Fibroblast of lung (primary cell): ENCODE results near the gene MIOS. TPM values are rescaled to one million over a fixed set of nuclear protein-coding genes. Genes with fewer than 3 reads are reported as not detected.

Experiments
- DNase-seq, 2 donors: peaks; one replicate each; pipeline versions ENCODE4 v3.0.0 to v3.0.0-alpha.2; 2010; ENCODE audit warnings: low read depth in 2 of 2
- H2AFZ ChIP-seq: 2 replicates; pipeline ENCODE4 v1.5.1; 2012; ENCODE audit warnings: low read length, control low read depth, inconsistent platforms
- H3K27ac ChIP-seq: 2 replicates; pipeline ENCODE4 v1.5.1; 2011; ENCODE audit warnings: low read length, control low read depth; ENCODE audit not compliant: insufficient read depth
- H3K27me3 ChIP-seq: 2 replicates; pipeline ENCODE4 v1.5.1; 2011; ENCODE audit warnings: mild to moderate bottlenecking, low read length; ENCODE audit not compliant: control insufficient read depth, insufficient read depth
- H3K36me3 ChIP-seq: 2 replicates; pipeline ENCODE4 v1.5.1; 2011; ENCODE audit warnings: low read length; ENCODE audit not compliant: control insufficient read depth, insufficient read depth
- H3K4me1 ChIP-seq: 2 replicates; pipeline ENCODE4 v1.5.1; 2011; ENCODE audit warnings: low read length; ENCODE audit not compliant: control insufficient read depth, insufficient read depth; ENCODE audit errors: extremely low read depth
- H3K4me2 ChIP-seq: 2 replicates; pipeline ENCODE4 v1.5.1; 2011; ENCODE audit warnings: low read length, control low read depth; ENCODE audit not compliant: insufficient read depth; ENCODE audit errors: extremely low read depth
- H3K4me3 ChIP-seq, 4 experiments: fragments of 200-600 bp in 1 of 4; sonication (generic) in 1 of 4; replicated peaks in 1 of 4; 2 replicates each; pipeline ENCODE4 v1.5.1; 2011 to 2016; ENCODE audit warnings: low read length in 4 of 4, low read depth in 3 of 4, mild to moderate bottlenecking in 3 of 4, control low read depth in 2 of 4, inconsistent platforms in 1 of 4, mixed read lengths in 1 of 4; ENCODE audit not compliant: insufficient read depth in 1 of 4; ENCODE audit errors: control extremely low read depth in 1 of 4
- H3K79me2 ChIP-seq: 2 replicates; pipeline ENCODE4 v1.5.1; 2012; ENCODE audit warnings: mild to moderate bottlenecking, low read length, inconsistent platforms; ENCODE audit not compliant: control insufficient read depth, insufficient read depth
- H3K9ac ChIP-seq: 2 replicates; pipeline ENCODE4 v1.5.1; 2011; ENCODE audit warnings: mild to moderate bottlenecking, low read length, control low read depth; ENCODE audit not compliant: insufficient read depth
- H3K9me3 ChIP-seq: 2 replicates; pipeline ENCODE4 v1.5.1; 2012; ENCODE audit warnings: low read depth, low read length; ENCODE audit not compliant: control insufficient read depth, insufficient read depth
- H4K20me1 ChIP-seq: 2 replicates; pipeline ENCODE4 v1.5.1; 2011; ENCODE audit warnings: low read length; ENCODE audit not compliant: control insufficient read depth, insufficient read depth; ENCODE audit errors: extremely low read depth
- EZH2 ChIP-seq: IDR thresholded peaks from 2 replicates; pipeline ENCODE4 v1.5.1; 2012; ENCODE audit warnings: low read length, control low read depth, mild to moderate bottlenecking; ENCODE audit errors: missing control alignments
- polyA plus RNA-seq, 2 donors: library from polyadenylated mRNA; depleted of rRNA in 1 of 2; stranded (reverse) in 1 of 2; unstranded in 1 of 2; fragments of >200 nt; gene quantifications; 2 replicates each; pipeline ENCODE4 v1.2.1, GENCODE V29; 2011 to 2012; ENCODE audit warnings: missing spikeins in 1 of 2
- total RNA-seq: library from RNA; depleted of rRNA; stranded (reverse); fragments of >200 nt; gene quantifications from 2 replicates; pipeline ENCODE4 v1.2.1, GENCODE V29; 2014
- TF ChIP-seq, protein P1 (sequence below), 2 donors: IDR thresholded peaks in 1 of 2; conservative IDR thresholded peaks in 1 of 2; 1 replicate in 1 of 2; 2 replicates in 1 of 2; pipeline ENCODE4 v1.5.1; 2011 to 2012; ENCODE audit warnings: low read length in 2 of 2, control low read depth in 1 of 2, inconsistent platforms in 1 of 2, low read depth in 1 of 2, mild to moderate bottlenecking in 1 of 2

Gene MIOS
- total and polyA plus RNA-seq, 2 donors (not counting 1 experiment from before 2014, with no cell fraction given) = 16.4 to 30.9 TPM

DNA sequence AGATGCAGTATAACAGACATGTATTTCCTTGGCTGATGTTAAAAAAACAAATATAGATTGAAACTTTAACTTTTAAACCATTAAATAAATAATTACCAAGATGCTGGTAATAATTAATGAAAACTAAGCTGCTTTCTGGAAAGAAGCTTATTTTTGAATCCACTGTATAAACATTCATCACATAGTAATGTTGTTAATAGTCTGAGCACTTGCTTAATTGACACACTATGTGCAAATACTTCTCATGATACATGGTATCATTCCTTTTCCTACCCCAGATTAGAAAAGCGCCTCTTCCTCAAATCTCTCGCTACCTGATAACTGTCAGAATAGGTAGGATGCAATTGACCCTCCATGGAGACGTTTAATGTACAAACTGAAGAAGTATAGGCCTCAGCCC is 16.0 kb upstream of the MIOS start:
- no peak overlapping the region for H3K4me2 ChIP-seq
- no peak overlapping the region for H2AFZ ChIP-seq
- H3K9me3 ChIP-seq = no peaks in the 10 kb centered on the region
- no peak for DNase-seq
- H3K27ac ChIP-seq = no peak overlapping the region
- H3K9ac ChIP-seq = no peak overlapping the region
- no peaks in the 10 kb centered on the region for H3K36me3 ChIP-seq
- no peaks in the 10 kb centered on the region for H3K4me1 ChIP-seq
- H3K27me3 ChIP-seq = no peaks in the 10 kb centered on the region
- H3K4me3 ChIP-seq = no peak overlapping the region
- TF ChIP-seq, protein P1, sequence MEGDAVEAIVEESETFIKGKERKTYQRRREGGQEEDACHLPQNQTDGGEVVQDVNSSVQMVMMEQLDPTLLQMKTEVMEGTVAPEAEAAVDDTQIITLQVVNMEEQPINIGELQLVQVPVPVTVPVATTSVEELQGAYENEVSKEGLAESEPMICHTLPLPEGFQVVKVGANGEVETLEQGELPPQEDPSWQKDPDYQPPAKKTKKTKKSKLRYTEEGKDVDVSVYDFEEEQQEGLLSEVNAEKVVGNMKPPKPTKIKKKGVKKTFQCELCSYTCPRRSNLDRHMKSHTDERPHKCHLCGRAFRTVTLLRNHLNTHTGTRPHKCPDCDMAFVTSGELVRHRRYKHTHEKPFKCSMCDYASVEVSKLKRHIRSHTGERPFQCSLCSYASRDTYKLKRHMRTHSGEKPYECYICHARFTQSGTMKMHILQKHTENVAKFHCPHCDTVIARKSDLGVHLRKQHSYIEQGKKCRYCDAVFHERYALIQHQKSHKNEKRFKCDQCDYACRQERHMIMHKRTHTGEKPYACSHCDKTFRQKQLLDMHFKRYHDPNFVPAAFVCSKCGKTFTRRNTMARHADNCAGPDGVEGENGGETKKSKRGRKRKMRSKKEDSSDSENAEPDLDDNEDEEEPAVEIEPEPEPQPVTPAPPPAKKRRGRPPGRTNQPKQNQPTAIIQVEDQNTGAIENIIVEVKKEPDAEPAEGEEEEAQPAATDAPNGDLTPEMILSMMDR (conservative IDR thresholded peaks at IDR 0.05 in 1 of 2, IDR thresholded peaks at IDR 0.05 in 1 of 2; ENCODE audit: low read depth in 1 of 2, low read length in 2 of 2) = no peak
- TF ChIP-seq EZH2 = no peak
- no peaks in the 10 kb centered on the region for H3K79me2 ChIP-seq
- no peaks in the 10 kb centered on the region for H4K20me1 ChIP-seq

DNA sequence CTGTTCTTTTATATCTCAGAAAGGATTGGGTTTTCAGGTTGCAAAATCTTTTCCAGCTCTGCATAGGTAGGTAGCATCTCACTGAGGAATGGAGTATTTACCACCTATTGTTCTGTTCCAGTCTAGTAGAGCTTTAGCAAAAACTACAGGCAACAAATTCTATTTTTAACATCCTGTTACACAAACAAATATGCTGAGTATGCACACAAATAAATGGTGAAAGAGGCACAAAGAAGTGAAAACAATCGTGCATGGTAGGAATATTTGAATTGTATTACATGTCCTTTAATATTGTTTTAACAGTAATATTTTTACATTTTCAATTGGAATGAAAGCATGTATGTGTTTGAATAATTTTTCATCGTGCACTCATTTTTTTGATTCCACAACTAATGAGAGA is 14.5 kb upstream of the MIOS start:
- Histone ChIP-seq H3K36me3 (no peaks in the 10 kb centered on the region), H3K27me3 (no peaks in the 10 kb centered on the region), H3K27ac (no peak overlapping the region), H3K79me2 (no peaks in the 10 kb centered on the region), H3K9me3 (no peaks in the 10 kb centered on the region), H3K9ac (no peak overlapping the region), H4K20me1 (no peaks in the 10 kb centered on the region), H3K4me1 (no peaks in the 10 kb centered on the region), H3K4me3 (no peak overlapping the region), H3K4me2 (no peak overlapping the region), H2AFZ (no peak overlapping the region)
- no peak for DNase-seq
- TF ChIP-seq EZH2 = no peak

DNA sequence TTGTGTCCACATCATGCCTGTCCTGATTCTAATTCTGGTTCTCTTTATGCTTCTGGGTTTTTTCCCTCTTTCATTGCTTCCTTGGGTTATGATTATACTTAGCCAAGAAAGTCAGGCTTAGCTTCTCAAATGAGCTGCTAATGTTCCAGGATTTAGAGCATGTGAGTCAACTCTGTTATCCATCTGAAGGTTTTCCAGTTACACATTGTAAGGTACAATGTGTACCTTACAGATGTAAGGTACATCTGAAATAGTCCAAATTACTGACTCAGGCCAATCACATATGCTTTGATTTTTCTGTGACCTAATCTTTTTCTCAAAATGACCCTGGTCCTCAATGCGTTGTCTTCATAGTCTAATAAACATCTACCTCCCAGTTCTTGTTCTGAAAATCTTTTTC is 13.3 kb upstream of the MIOS start:
- H4K20me1 ChIP-seq = no peaks in the 10 kb centered on the region
- H3K9me3 ChIP-seq = no peaks in the 10 kb centered on the region
- no peak for DNase-seq
- no peak overlapping the region for H3K4me3 ChIP-seq
- no peaks in the 10 kb centered on the region for H3K79me2 ChIP-seq
- no peak overlapping the region for H3K9ac ChIP-seq
- TF ChIP-seq EZH2 = no peak
- TF ChIP-seq, protein P1 (conservative IDR thresholded peaks at IDR 0.05 in 1 of 2, IDR thresholded peaks at IDR 0.05 in 1 of 2; ENCODE audit: low read depth in 1 of 2, low read length in 2 of 2) = no peak
- H2AFZ ChIP-seq = no peak overlapping the region
- H3K27me3 ChIP-seq = no peaks in the 10 kb centered on the region
- no peaks in the 10 kb centered on the region for H3K36me3 ChIP-seq
- H3K4me1 ChIP-seq = no peaks in the 10 kb centered on the region
- H3K4me2 ChIP-seq = no peak overlapping the region
- H3K27ac ChIP-seq = no peak overlapping the region
